Osteocyte (in vitro differentiated cells): Measurements from ENCODE around the gene SLC6A17. TPM values are rescaled to one million over a fixed set of nuclear protein-coding genes. Genes with fewer than 3 reads are reported as not detected.

ENCODE experiments used
- DNase-seq: peaks from one replicate; pipeline ENCODE4 v3.0.0; 2021; ENCODE audit warnings: mixed read lengths; ENCODE audit not compliant: unreplicated experiment; ENCODE audit errors: extremely low spot score
- H3K27ac Mint-ChIP-seq: one replicate; pipeline ENCODE4 v1.8.0; 2021; ENCODE audit warnings: mild to moderate bottlenecking, mixed read lengths; ENCODE audit not compliant: unreplicated experiment
- H3K27me3 Mint-ChIP-seq: one replicate; pipeline ENCODE4 v1.8.0; 2021; ENCODE audit warnings: mixed read lengths; ENCODE audit not compliant: unreplicated experiment
- H3K36me3 Mint-ChIP-seq: one replicate; pipeline ENCODE4 v1.8.0; 2021; ENCODE audit warnings: mixed read lengths; ENCODE audit not compliant: unreplicated experiment
- H3K4me1 Mint-ChIP-seq: one replicate; pipeline ENCODE4 v1.8.0; 2021; ENCODE audit warnings: mixed read lengths; ENCODE audit not compliant: unreplicated experiment
- H3K4me3 Mint-ChIP-seq: one replicate; pipeline ENCODE4 v1.8.0; 2021; ENCODE audit warnings: mild to moderate bottlenecking, moderate library complexity, mixed read lengths; ENCODE audit not compliant: unreplicated experiment
- H3K9me3 Mint-ChIP-seq: one replicate; pipeline ENCODE4 v1.8.0; 2021; ENCODE audit warnings: mixed read lengths; ENCODE audit not compliant: unreplicated experiment
- total RNA-seq: library from RNA; stranded (reverse); gene quantifications from 2 replicates; pipeline ENCODE4 v1.2.1, GENCODE V29; 2021
- TF ChIP-seq, protein P1 (sequence below): fragments of 200-600 bp; sonication (generic); IDR thresholded peaks from 2 replicates; pipeline ENCODE4 v1.5.0; 2021; ENCODE audit warnings: antibody characterized with exemption, mild to moderate bottlenecking, moderate library complexity

SLC6A17 gene
- total RNA-seq, 1 donor from 2014 or later: 1.6 TPM

DNA sequence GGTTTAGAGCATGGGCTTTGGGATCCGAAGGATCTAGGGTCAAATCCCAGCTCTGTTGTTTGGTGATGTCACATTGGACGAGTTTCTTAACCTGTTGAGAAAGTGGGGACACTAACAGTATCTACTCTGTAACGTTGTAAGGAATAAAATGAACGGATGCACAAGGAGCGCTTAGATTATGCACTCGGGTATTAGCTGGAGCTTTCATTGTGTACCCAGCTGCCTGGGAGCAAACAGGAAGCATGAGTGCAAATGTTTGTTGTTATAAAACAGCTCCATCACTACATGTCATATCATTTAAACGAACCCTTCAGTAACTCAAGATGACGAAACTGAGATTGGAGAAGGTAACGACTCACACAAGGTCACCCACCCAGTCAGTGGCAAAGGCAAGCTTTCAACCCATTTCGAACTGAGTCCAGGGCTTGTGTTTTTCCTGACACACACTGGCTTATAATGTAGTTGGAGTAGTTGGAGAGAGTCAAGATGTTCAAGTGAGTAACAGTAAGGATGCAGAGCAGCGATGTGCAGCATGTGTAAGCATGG is 16.2 kb upstream of the SLC6A17 start:
- TF ChIP-seq, protein P1, sequence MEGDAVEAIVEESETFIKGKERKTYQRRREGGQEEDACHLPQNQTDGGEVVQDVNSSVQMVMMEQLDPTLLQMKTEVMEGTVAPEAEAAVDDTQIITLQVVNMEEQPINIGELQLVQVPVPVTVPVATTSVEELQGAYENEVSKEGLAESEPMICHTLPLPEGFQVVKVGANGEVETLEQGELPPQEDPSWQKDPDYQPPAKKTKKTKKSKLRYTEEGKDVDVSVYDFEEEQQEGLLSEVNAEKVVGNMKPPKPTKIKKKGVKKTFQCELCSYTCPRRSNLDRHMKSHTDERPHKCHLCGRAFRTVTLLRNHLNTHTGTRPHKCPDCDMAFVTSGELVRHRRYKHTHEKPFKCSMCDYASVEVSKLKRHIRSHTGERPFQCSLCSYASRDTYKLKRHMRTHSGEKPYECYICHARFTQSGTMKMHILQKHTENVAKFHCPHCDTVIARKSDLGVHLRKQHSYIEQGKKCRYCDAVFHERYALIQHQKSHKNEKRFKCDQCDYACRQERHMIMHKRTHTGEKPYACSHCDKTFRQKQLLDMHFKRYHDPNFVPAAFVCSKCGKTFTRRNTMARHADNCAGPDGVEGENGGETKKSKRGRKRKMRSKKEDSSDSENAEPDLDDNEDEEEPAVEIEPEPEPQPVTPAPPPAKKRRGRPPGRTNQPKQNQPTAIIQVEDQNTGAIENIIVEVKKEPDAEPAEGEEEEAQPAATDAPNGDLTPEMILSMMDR: no peak
- peaks cover 2% of the 10 kb centered on the region for H3K4me1 Mint-ChIP-seq
- DNase-seq: no peak
- no peaks in the 10 kb centered on the region for H3K9me3 Mint-ChIP-seq
- no peak overlapping the region for H3K27ac Mint-ChIP-seq
- no peaks in the 10 kb centered on the region for H3K36me3 Mint-ChIP-seq
- no peak overlapping the region for H3K4me3 Mint-ChIP-seq
- H3K27me3 Mint-ChIP-seq: peaks cover 53% of the 10 kb centered on the region

DNA sequence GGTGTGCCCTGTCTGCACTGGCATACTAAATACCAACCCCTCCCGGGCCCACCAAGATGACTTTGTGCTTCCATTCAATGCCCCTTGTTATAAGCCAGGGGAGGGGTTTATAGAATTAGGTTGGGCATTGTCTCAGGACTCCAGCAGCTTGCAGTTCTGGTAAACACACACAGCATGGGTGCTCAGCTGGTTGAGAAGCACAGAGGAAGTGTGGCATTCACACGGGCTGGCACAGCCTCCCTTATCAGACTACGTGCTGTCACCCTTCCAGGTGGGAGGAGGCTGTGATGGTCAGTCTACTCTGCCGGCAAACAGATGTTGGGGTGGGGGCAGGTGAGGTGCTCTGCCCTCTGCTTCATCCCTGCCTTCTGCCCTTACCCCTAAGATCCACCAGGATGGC is 15.0 kb upstream of the SLC6A17 start:
- TF ChIP-seq, protein P1: no peak
- DNase-seq: no peak
- peaks cover 2% of the 10 kb centered on the region for H3K4me1 Mint-ChIP-seq
- no peak overlapping the region for H3K27ac Mint-ChIP-seq
- peaks cover 57% of the 10 kb centered on the region for H3K27me3 Mint-ChIP-seq
- no peak overlapping the region for H3K4me3 Mint-ChIP-seq
- H3K9me3 Mint-ChIP-seq: no peaks in the 10 kb centered on the region
- no peaks in the 10 kb centered on the region for H3K36me3 Mint-ChIP-seq

DNA sequence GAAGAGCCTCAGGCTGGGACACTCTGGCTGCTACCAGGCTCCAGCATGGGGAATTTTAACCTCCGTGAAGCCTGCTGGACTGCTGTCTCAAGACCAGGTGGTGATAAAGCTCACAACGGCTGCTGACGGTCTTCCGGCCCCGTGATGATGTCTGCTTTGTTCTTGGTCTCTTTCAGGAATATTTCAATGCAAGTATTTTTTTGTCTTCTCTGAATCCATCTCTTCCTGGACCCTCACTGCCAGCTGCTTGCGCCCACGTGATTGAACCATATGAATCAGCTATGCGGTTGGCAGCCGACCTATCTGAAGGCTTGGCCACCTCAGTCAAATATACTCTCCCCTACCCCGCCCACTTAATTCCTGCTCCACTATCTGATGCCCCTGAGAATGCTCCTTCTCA is 14.6 kb upstream of the SLC6A17 start:
- Mint-ChIP-seq H3K4me3 (no peak overlapping the region), H3K36me3 (no peaks in the 10 kb centered on the region), H3K4me1 (peaks cover 2% of the 10 kb centered on the region), H3K27ac (no peak overlapping the region), H3K27me3 (peaks cover 58% of the 10 kb centered on the region), H3K9me3 (no peaks in the 10 kb centered on the region)
- DNase-seq: no peak
- TF ChIP-seq, protein P1: no peak

DNA sequence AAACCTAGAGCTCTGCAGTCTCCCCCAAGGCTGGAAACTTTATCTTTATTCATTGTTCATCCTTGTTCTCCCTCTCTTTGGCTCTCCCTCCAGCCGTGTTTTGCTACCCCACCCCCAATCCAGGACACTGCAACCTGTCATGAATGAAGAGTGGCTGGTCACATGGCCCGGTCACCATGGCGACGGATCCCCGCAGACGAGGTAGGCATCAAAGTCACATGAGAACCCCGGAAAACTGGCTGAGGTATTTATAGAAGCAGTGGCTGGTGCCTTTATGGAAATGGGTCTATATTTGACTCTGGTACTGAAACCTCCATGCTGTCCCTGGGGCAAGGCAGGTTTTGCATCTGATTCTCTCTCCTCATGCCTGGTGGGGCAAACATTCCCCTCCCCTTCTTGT is 13.4 kb upstream of the SLC6A17 start:
- peaks cover 2% of the 10 kb centered on the region for H3K4me1 Mint-ChIP-seq
- no peaks in the 10 kb centered on the region for H3K9me3 Mint-ChIP-seq
- H3K4me3 Mint-ChIP-seq: no peak overlapping the region
- no peaks in the 10 kb centered on the region for H3K36me3 Mint-ChIP-seq
- no peak for DNase-seq
- TF ChIP-seq, protein P1: no peak
- H3K27me3 Mint-ChIP-seq: peaks cover 62% of the 10 kb centered on the region
- H3K27ac Mint-ChIP-seq: no peak overlapping the region

DNA sequence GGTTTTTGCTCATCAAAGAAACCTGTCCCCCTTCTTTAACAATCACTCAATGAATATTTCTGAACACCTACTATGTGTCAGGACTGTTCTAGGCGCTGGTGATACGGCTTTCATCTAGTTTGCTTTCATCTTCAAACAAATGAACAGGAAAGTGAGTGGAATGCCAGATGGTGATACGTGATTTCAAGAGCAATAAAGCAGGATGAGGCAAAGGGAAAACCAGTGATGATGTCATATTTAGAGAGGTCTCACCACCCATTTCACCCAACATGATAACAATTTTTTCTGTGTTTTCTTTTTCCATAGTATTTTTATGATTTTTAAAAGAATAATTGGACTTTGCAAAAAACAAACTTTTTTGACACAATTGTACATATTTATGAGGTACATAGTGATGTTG is 11.3 kb upstream of the SLC6A17 start:
- Mint-ChIP-seq H3K27ac (no peak overlapping the region), H3K9me3 (no peaks in the 10 kb centered on the region), H3K4me3 (no peak overlapping the region), H3K27me3 (peaks cover 79% of the 10 kb centered on the region), H3K4me1 (peaks cover 2% of the 10 kb centered on the region), H3K36me3 (no peaks in the 10 kb centered on the region)
- TF ChIP-seq, protein P1: no peak
- no peak for DNase-seq
